ENCODE data around the gene TOMM34.

DNA sequence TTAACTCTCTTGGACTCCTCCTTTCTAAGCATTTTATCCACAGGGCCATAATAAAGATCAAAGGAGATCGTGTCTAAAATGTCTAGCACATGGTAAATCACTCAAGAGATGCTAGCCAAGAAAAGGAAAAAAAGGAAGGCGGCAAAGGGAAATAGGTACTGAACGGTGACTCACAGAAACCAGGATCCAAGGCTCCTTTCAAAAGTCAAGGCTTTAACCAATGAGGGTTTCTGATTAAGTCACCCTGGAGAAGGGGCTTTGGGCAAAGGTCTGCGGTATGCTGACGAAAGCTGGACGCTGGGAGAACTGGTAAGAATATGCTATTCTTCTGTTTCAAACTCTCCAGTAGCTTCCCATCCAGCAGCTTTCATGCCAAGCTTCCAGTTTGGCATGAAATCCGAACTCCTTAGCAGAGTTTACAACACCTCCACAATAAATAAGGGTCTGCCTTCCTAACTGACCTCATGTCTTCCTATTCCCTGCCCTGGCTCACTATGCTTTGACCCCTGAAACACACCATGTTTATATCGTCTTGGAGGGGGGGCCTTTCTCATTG is 1.0 kb downstream of the TOMM34 start:
- TF ChIP-seq, protein P1, sequence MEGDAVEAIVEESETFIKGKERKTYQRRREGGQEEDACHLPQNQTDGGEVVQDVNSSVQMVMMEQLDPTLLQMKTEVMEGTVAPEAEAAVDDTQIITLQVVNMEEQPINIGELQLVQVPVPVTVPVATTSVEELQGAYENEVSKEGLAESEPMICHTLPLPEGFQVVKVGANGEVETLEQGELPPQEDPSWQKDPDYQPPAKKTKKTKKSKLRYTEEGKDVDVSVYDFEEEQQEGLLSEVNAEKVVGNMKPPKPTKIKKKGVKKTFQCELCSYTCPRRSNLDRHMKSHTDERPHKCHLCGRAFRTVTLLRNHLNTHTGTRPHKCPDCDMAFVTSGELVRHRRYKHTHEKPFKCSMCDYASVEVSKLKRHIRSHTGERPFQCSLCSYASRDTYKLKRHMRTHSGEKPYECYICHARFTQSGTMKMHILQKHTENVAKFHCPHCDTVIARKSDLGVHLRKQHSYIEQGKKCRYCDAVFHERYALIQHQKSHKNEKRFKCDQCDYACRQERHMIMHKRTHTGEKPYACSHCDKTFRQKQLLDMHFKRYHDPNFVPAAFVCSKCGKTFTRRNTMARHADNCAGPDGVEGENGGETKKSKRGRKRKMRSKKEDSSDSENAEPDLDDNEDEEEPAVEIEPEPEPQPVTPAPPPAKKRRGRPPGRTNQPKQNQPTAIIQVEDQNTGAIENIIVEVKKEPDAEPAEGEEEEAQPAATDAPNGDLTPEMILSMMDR (conservative IDR thresholded peaks at IDR 0.05; ENCODE audit: low read length): no peak
- TF ChIP-seq EZH2phosphoT487 (IDR thresholded peaks at IDR 0.05; ENCODE audit: borderline replicate concordance): no peak

Measured in Loucy (cell line).